ENCODE measurements around the gene GCFC2.

GCFC2 gene

GRCh38 chr2:75619956-75620740 is 90.6 kb downstream of the GCFC2 start:
- H3K9me2 ChIP-seq (ENCODE audit: low read depth, low read length), result no peaks in the 10 kb centered on the region
- no peaks in the 10 kb centered on the region for H3K9me3 ChIP-seq (ENCODE audit: low read length)
- H3K79me2 ChIP-seq (ENCODE audit: insufficient read depth, low read length), result no peaks in the 10 kb centered on the region
- no peak overlapping the region for H3K27ac ChIP-seq (ENCODE audit: low read depth, low read length, poor library complexity, severe bottlenecking)
- H2AFZ ChIP-seq (ENCODE audit: low read length), result no peak overlapping the region
- no peak overlapping the region for H3K4me2 ChIP-seq (ENCODE audit: low read length)
- H4K20me1 ChIP-seq (ENCODE audit: insufficient read depth, low read length), result no peaks in the 10 kb centered on the region
- no peaks in the 10 kb centered on the region for H3K36me3 ChIP-seq (ENCODE audit: insufficient read depth, low read length)
- TF ChIP-seq EZH2 (IDR thresholded peaks at IDR 0.05; ENCODE audit: borderline replicate concordance, low read length), result no peak
- TF ChIP-seq CTCF (IDR thresholded peaks at IDR 0.05; ENCODE audit: low read length), result no peak
- H3K4me3 ChIP-seq (ENCODE audit: low read depth, low read length, poor library complexity, severe bottlenecking), result no peak overlapping the region
- H3F3A ChIP-seq (ENCODE audit: insufficient read depth, low read length), result no peaks in the 10 kb centered on the region
- no peaks in the 10 kb centered on the region for H3K27me3 ChIP-seq (ENCODE audit: insufficient read depth, low read length)
- H3K9ac ChIP-seq (ENCODE audit: low read length), result no peak overlapping the region
- no peaks in the 10 kb centered on the region for H3K4me1 ChIP-seq (ENCODE audit: insufficient read depth, low read length, severe bottlenecking)

- Histone ChIP-seq H3F3A (ENCODE audit: insufficient read depth, low read length) (no peaks in the 10 kb centered on the region), H3K27ac (ENCODE audit: low read depth, low read length, poor library complexity, severe bottlenecking) (no peak overlapping the region), H3K9me2 (ENCODE audit: low read depth, low read length) (no peaks in the 10 kb centered on the region), H3K4me2 (ENCODE audit: low read length) (no peak overlapping the region), H3K9me3 (ENCODE audit: low read length) (no peaks in the 10 kb centered on the region), H3K79me2 (ENCODE audit: insufficient read depth, low read length) (no peaks in the 10 kb centered on the region), H2AFZ (ENCODE audit: low read length) (no peak overlapping the region), H4K20me1 (ENCODE audit: insufficient read depth, low read length) (no peaks in the 10 kb centered on the region), H3K4me3 (ENCODE audit: low read depth, low read length, poor library complexity, severe bottlenecking) (no peak overlapping the region), H3K27me3 (ENCODE audit: insufficient read depth, low read length) (no peaks in the 10 kb centered on the region), H3K36me3 (ENCODE audit: insufficient read depth, low read length) (no peaks in the 10 kb centered on the region), H3K9ac (ENCODE audit: low read length) (no peak overlapping the region), H3K4me1 (ENCODE audit: insufficient read depth, low read length, severe bottlenecking) (no peaks in the 10 kb centered on the region)
- TF ChIP-seq CTCF (IDR thresholded peaks at IDR 0.05; ENCODE audit: low read length) (no peak), EZH2 (IDR thresholded peaks at IDR 0.05; ENCODE audit: borderline replicate concordance, low read length) (no peak)
Observed at GRCh38 chr2:75616933-75617332, 93.8 kb downstream of the GCFC2 start.

- no peaks in the 10 kb centered on the region for H3K4me1 ChIP-seq (ENCODE audit: insufficient read depth, low read length, severe bottlenecking)
- H3F3A ChIP-seq (ENCODE audit: insufficient read depth, low read length), result no peaks in the 10 kb centered on the region
- no peak overlapping the region for H3K4me2 ChIP-seq (ENCODE audit: low read length)
- no peak overlapping the region for H3K9ac ChIP-seq (ENCODE audit: low read length)
- no peak overlapping the region for H2AFZ ChIP-seq (ENCODE audit: low read length)
- no peak overlapping the region for H3K4me3 ChIP-seq (ENCODE audit: low read depth, low read length, poor library complexity, severe bottlenecking)
- no peaks in the 10 kb centered on the region for H3K9me2 ChIP-seq (ENCODE audit: low read depth, low read length)
- no peaks in the 10 kb centered on the region for H3K79me2 ChIP-seq (ENCODE audit: insufficient read depth, low read length)
- H4K20me1 ChIP-seq (ENCODE audit: insufficient read depth, low read length), result no peaks in the 10 kb centered on the region
- no peaks in the 10 kb centered on the region for H3K27me3 ChIP-seq (ENCODE audit: insufficient read depth, low read length)
- no peak overlapping the region for H3K27ac ChIP-seq (ENCODE audit: low read depth, low read length, poor library complexity, severe bottlenecking)
- no peaks in the 10 kb centered on the region for H3K36me3 ChIP-seq (ENCODE audit: insufficient read depth, low read length)
- H3K9me3 ChIP-seq (ENCODE audit: low read length), result no peaks in the 10 kb centered on the region
- TF ChIP-seq CTCF (IDR thresholded peaks at IDR 0.05; ENCODE audit: low read length), result no peak
- no peak for TF ChIP-seq EZH2 (IDR thresholded peaks at IDR 0.05; ENCODE audit: borderline replicate concordance, low read length)
Observed at GRCh38 chr2:75616406-75616805, 94.3 kb downstream of the GCFC2 start.

Measured in OCI-LY1 (cell line).